Neural progenitor cell (in vitro differentiated cells): ENCODE results near the gene CCDC93. TPM values are rescaled to one million over a fixed set of nuclear protein-coding genes. Genes with fewer than 3 reads are reported as not detected.

Experiments used
- DNase-seq: peaks from one replicate; pipeline ENCODE4 v3.0.0-alpha.2; 2016; ENCODE audit warnings: low spot score
- H2AFZ ChIP-seq: fragments of 200-600 bp; sonication (generic); replicated peaks from 2 replicates; pipeline ENCODE4 v1.6.1; 2016; ENCODE audit warnings: antibody characterized with exemption
- H3F3A ChIP-seq: fragments of 200-600 bp; sonication (generic); 2 replicates; pipeline ENCODE4 v1.6.1; 2016; ENCODE audit warnings: antibody characterized with exemption, low read depth
- H3K27ac ChIP-seq: fragments of 200-600 bp; sonication (generic); 2 replicates; pipeline ENCODE4 v1.5.1; 2016; ENCODE audit warnings: mild to moderate bottlenecking
- H3K27me3 ChIP-seq: fragments of 200-600 bp; sonication (generic); 2 replicates; pipeline ENCODE4 v1.6.1; 2016; ENCODE audit warnings: mild to moderate bottlenecking, moderate library complexity
- H3K36me3 ChIP-seq: fragments of 200-600 bp; sonication (generic); 2 replicates; pipeline ENCODE4 v1.5.1; 2016
- H3K4me1 ChIP-seq: fragments of 200-600 bp; sonication (generic); 2 replicates; pipeline ENCODE4 v1.6.1; 2016; ENCODE audit warnings: mixed run types
- H3K4me2 ChIP-seq: fragments of 200-600 bp; sonication (generic); 2 replicates; pipeline ENCODE4 v1.6.1; 2016
- H3K4me3 ChIP-seq: fragments of 200-600 bp; sonication (generic); 2 replicates; pipeline ENCODE4 v1.5.1; 2016
- H3K79me2 ChIP-seq: fragments of 200-600 bp; sonication (generic); 2 replicates; pipeline ENCODE4 v1.6.1; 2016; ENCODE audit warnings: low read depth
- H3K9ac ChIP-seq: fragments of 200-600 bp; sonication (generic); 2 replicates; pipeline ENCODE4 v1.6.1; 2016
- H3K9me3 ChIP-seq: fragments of 200-600 bp; sonication (generic); 2 replicates; pipeline ENCODE4 v1.5.1; 2016; ENCODE audit warnings: low read depth
- H4K20me1 ChIP-seq: fragments of 200-600 bp; sonication (generic); 2 replicates; pipeline ENCODE4 v1.6.1; 2016; ENCODE audit warnings: low read depth
- H3K27ac Mint-ChIP-seq: 3 replicates; pipeline ENCODE4 v1.8.0; 2021; ENCODE audit warnings: mixed read lengths
- H3K27me3 Mint-ChIP-seq: 2 replicates; pipeline ENCODE4 v1.8.0; 2022; ENCODE audit warnings: low read depth, mild to moderate bottlenecking, inconsistent platforms, moderate library complexity, mixed read lengths; ENCODE audit not compliant: insufficient read depth
- H3K36me3 Mint-ChIP-seq: 3 replicates; pipeline ENCODE4 v1.8.0; 2021; ENCODE audit warnings: mixed read lengths
- H3K4me1 Mint-ChIP-seq: 3 replicates; pipeline ENCODE4 v1.8.0; 2021; ENCODE audit warnings: mixed read lengths
- H3K4me3 Mint-ChIP-seq: 3 replicates; pipeline ENCODE4 v1.8.0; 2021; ENCODE audit warnings: mild to moderate bottlenecking, moderate library complexity, mixed read lengths
- H3K9me3 Mint-ChIP-seq: 3 replicates; pipeline ENCODE4 v1.8.0; 2020; ENCODE audit warnings: mixed read lengths
- EZH2 ChIP-seq: fragments of 200-600 bp; sonication (generic); IDR thresholded peaks from 2 replicates; pipeline ENCODE4 v1.6.1; 2017; ENCODE audit warnings: antibody characterized with exemption, mild to moderate bottlenecking, moderate library complexity
- EZH2phosphoT487 ChIP-seq: fragments of 200-600 bp; sonication (generic); IDR thresholded peaks from 2 replicates; pipeline ENCODE4 v1.6.1; 2017; ENCODE audit warnings: antibody characterized with exemption
- total RNA-seq: library from RNA; depleted of rRNA; stranded (reverse); fragments of >200 nt; gene quantifications from 2 replicates; pipeline ENCODE4 v1.2.3, GENCODE V29; 2015; ENCODE audit warnings: low replicate concordance
- TF ChIP-seq, protein P1 (sequence below): fragments of 200-600 bp; sonication (generic); IDR thresholded peaks from 2 replicates; pipeline ENCODE4 v1.5.1; 2017; ENCODE audit warnings: antibody characterized with exemption, mild to moderate bottlenecking

The CCDC93 gene
- total RNA-seq, 1 donor from 2014 or later, result 21.0 TPM

DNA sequence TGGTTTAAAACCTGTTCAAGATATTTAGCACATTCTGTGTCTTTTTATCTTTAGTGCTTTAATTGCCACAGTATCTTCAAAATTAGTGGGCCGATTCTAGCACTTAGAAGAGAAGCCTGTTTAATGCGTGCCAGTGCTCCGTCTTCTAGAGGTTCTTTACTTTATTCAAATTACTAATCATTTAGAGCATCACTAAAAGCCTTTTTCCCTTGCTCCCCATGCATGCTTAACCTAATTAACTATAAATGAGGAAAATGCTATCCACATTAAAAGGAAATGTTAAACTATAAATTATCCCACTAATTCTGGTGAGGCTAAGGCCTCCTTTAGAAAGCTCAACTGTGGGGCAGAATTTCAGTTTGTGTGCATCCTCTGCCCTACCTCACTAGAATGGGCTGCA is 42.9 kb upstream of the CCDC93 start:
- Histone ChIP-seq H3K4me2 (no peak overlapping the region), H3K36me3 (no peaks in the 10 kb centered on the region), H4K20me1 (no peaks in the 10 kb centered on the region), H3K9ac (no peak overlapping the region), H3K27ac (no peak overlapping the region), H3K4me3 (no peak overlapping the region), H3K9me3 (no peaks in the 10 kb centered on the region), H3K4me1 (peaks cover 11% of the 10 kb centered on the region), H3K27me3 (no peaks in the 10 kb centered on the region), H3K79me2 (no peaks in the 10 kb centered on the region), H3F3A (no peaks in the 10 kb centered on the region), H2AFZ (no peak overlapping the region)
- TF ChIP-seq, protein P1, sequence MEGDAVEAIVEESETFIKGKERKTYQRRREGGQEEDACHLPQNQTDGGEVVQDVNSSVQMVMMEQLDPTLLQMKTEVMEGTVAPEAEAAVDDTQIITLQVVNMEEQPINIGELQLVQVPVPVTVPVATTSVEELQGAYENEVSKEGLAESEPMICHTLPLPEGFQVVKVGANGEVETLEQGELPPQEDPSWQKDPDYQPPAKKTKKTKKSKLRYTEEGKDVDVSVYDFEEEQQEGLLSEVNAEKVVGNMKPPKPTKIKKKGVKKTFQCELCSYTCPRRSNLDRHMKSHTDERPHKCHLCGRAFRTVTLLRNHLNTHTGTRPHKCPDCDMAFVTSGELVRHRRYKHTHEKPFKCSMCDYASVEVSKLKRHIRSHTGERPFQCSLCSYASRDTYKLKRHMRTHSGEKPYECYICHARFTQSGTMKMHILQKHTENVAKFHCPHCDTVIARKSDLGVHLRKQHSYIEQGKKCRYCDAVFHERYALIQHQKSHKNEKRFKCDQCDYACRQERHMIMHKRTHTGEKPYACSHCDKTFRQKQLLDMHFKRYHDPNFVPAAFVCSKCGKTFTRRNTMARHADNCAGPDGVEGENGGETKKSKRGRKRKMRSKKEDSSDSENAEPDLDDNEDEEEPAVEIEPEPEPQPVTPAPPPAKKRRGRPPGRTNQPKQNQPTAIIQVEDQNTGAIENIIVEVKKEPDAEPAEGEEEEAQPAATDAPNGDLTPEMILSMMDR, result no peak
- TF ChIP-seq EZH2phosphoT487, result no peak
- TF ChIP-seq EZH2, result no peak
- Mint-ChIP-seq H3K4me3 (no peak overlapping the region), H3K4me1 (peaks cover 27% of the 10 kb centered on the region), H3K36me3 (no peaks in the 10 kb centered on the region), H3K27ac (no peak overlapping the region), H3K9me3 (no peaks in the 10 kb centered on the region), H3K27me3 (no peaks in the 10 kb centered on the region)
- DNase-seq, result no peak

DNA sequence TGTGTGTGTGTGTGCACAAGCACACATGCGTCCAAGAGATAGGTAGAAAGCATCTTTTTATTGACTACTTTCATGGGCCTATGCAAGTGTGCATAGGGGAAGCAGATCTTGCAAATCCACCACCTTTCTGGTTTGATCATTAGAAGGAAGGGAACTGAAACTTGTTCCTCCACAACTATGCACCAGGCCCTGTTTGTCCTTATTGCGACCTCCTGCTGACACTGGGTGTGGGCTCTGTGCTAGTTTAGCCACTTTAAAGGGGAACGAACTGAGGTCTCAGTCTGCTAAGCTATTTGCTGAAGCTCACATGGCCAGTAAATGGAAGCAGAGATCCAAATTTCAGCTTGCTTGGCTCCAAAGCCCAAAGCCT is 42.3 kb upstream of the CCDC93 start:
- no peaks in the 10 kb centered on the region for H4K20me1 ChIP-seq
- H3K9ac ChIP-seq, result no peak overlapping the region
- no peak overlapping the region for H3K4me2 ChIP-seq
- no peak overlapping the region for H2AFZ ChIP-seq
- no peak overlapping the region for H3K27ac ChIP-seq
- H3K27me3 ChIP-seq, result no peaks in the 10 kb centered on the region
- no peaks in the 10 kb centered on the region for H3K9me3 Mint-ChIP-seq
- DNase-seq, result no peak
- no peaks in the 10 kb centered on the region for H3K79me2 ChIP-seq
- H3K4me1 Mint-ChIP-seq, result peaks cover 29% of the 10 kb centered on the region
- H3K9me3 ChIP-seq, result no peaks in the 10 kb centered on the region
- H3K4me1 ChIP-seq, result peaks cover 16% of the 10 kb centered on the region
- H3K27ac Mint-ChIP-seq, result peak overlapping the region; percentile 28
- no peaks in the 10 kb centered on the region for H3K36me3 Mint-ChIP-seq
- H3K4me3 ChIP-seq, result no peak overlapping the region
- no peaks in the 10 kb centered on the region for H3K27me3 Mint-ChIP-seq
- peak overlapping the region; percentile 46 for H3K4me3 Mint-ChIP-seq
- H3F3A ChIP-seq, result no peaks in the 10 kb centered on the region
- no peaks in the 10 kb centered on the region for H3K36me3 ChIP-seq
- no peak for TF ChIP-seq EZH2
- no peak for TF ChIP-seq EZH2phosphoT487
- TF ChIP-seq, protein P1, result no peak

DNA sequence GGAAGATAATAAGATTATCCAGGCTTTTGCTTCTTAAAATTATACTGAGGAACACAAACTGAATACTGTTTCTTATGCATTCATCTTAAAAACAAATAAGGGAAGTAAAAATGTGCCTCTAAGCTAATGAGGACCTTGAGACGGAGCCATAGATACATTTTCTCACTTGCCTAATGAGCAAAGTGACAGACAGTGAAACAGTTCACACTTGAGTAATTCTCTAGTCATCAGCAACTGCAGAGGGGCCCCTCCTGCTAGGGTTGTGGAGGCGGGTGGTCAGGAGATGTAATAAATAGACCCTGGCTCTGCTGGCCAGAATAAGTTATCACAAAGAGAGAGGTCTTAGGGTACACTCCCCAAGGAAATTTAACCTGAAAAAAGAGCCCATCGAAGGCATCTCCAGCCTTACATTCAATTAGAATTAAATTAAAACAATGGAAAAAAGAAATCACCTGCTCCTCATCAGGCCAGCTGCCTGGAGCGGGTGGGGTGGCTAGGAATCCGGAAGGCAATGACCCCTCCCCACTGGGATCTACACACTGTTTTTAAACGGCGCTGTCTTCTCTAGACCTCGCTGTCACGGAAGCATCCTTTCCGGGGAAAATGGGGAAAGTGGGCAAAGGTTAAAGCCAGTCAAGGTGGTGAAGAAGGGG is 41.8 kb upstream of the CCDC93 start:
- no peaks in the 10 kb centered on the region for H3K36me3 Mint-ChIP-seq
- Histone ChIP-seq H3K4me3 (no peak overlapping the region), H4K20me1 (no peaks in the 10 kb centered on the region), H3K36me3 (no peaks in the 10 kb centered on the region), H3F3A (no peaks in the 10 kb centered on the region), H3K4me1 (peaks cover 21% of the 10 kb centered on the region), H2AFZ (no peak overlapping the region), H3K9me3 (no peaks in the 10 kb centered on the region), H3K4me2 (peak overlapping the region; percentile 24), H3K79me2 (no peaks in the 10 kb centered on the region), H3K27me3 (no peaks in the 10 kb centered on the region), H3K9ac (no peak overlapping the region), H3K27ac (no peak overlapping the region)
- no peaks in the 10 kb centered on the region for H3K9me3 Mint-ChIP-seq
- H3K27me3 Mint-ChIP-seq, result no peaks in the 10 kb centered on the region
- TF ChIP-seq EZH2, result no peak
- TF ChIP-seq EZH2phosphoT487, result no peak
- TF ChIP-seq, protein P1, result no peak
- peak overlapping the region; percentile 28 for H3K27ac Mint-ChIP-seq
- H3K4me1 Mint-ChIP-seq, result peaks cover 33% of the 10 kb centered on the region
- H3K4me3 Mint-ChIP-seq, result peak overlapping the region; percentile 46
- no peak for DNase-seq
